GM18858 (cell line): Measurements from ENCODE around the gene PXDN.
A peak's percentile ranks its signal among the peaks of the same experiment; 100 is the strongest.
"Not testable (repeated sequence)": the region's sequence is repeated elsewhere in the genome, so short reads cannot be mapped to it uniquely, and the experiment has no call there.

Source experiments
- ATAC-seq: cut with Tn5 transposase; IDR thresholded peaks from one replicate; pipeline ENCODE4 v1.9.1; 2021; ENCODE audit not compliant: unreplicated experiment

The PXDN gene

GRCh38 chr2:1777781-1778180 is 33.5 kb upstream of the PXDN start:
- ATAC-seq: no peak

GRCh38 chr2:1777156-1777555 is 32.8 kb upstream of the PXDN start:
- ATAC-seq: no peak

- ATAC-seq: no peak
These were observed 31.3 kb upstream of the PXDN start for GRCh38 chr2:1775511-1776035.

DNA sequence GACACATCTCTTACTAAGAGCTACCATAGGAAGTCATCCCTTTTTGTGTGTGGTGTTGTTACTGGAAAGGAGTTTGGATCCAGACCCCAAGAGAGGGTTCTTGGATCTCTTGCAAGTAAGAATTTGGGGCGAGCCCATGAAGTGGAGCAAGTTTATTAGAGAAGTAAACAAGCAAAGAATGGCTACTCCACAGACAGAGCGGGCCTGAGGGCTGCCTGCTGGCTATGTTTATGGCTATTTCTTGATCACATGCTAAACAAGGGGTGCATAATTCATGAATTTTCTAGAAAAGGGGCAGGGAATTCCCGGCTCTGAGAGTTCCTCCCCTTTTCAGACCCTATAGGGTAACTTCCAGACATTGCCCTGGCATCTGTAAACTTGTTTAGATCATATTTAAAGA is 30.6 kb upstream of the PXDN start:
- no peak for ATAC-seq

DNA sequence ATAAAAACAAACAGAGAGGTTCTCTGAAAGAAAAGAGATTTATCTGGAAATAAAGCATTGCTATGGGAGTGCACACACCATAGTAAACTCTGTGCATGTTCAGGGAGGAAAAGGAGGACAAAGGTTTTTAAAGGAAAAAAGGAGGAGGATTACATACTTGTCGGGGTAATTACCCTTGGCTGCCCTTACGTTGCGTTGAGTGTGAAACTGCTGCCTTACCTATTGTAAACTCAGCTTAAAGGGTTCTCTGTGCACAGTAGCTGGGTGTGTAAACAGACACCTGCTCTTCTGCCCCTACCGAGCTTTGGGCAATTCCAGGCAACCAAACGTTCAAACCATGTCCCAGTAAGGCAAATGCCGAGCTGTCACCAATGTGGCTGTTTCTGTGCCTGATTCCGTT is 29.6 kb upstream of the PXDN start:
- ATAC-seq: no peak

DNA sequence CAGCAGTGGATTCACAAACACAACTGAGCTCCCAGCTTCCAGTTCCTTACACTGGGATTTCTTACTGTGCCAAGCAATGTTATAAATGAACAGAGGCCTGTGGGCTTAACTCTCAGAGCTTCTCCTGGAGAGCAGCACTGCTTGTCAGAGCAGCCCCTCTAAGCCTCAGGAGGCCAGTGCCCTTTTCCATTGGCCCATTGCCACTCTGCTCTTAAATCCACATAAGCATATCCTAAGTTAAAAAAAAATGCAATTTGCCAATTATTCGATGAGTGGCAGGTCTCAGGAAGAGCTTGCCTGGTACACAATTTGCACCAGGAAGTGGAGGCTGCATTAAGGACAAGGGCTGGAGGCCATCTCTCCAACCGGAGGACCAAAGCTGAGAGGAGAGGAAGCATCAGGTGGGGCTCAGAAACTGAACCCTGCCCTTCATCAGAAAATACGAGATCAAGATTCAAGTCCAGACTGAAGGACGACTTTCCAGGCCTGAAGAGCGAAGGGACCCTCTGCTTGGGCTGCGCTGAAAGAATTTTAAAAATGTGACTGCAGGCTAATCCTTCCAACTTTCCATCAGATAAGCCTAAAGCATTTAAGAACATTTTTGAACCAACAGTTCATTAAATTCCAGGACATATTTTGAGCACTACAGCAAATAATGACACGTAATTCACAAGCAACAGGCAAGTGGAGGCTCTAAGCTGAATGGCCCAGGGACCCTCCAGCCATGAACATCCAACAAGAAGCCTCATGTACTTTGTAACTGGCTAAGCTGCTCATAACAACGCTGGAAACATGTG is 28.4 kb upstream of the PXDN start:
- ATAC-seq: no peak

DNA sequence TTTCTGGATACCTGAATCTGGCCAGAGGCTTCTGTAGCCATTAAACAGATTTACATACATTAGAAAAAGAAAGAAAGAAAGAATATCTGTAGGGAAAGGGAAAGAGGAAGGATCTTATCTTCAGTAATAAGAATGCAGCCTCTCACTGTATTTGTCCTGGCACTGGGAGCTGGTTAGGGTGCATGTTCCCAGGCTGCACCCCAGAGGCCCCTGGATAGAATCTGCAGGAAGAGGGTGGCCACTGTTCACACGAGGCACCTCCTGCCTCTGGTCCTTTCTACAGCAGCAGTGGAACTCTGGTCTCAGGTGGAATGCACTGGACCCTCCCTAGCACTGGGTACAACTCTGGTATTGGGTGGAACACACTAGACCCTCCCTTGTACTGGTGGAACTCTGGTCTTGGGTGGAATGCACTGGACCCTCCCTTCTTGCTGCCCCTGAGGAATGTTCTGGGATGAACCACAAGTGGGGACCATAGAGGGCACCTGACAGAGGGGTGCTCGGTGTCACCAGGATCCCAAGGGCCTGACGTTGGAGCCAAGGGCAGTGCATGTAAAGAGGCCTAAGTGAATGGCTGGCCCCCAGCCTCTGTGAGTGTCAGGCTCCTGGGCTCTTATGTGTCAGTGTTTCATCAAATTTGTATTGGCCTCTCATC is 27.4 kb upstream of the PXDN start:
- ATAC-seq: no peak

DNA sequence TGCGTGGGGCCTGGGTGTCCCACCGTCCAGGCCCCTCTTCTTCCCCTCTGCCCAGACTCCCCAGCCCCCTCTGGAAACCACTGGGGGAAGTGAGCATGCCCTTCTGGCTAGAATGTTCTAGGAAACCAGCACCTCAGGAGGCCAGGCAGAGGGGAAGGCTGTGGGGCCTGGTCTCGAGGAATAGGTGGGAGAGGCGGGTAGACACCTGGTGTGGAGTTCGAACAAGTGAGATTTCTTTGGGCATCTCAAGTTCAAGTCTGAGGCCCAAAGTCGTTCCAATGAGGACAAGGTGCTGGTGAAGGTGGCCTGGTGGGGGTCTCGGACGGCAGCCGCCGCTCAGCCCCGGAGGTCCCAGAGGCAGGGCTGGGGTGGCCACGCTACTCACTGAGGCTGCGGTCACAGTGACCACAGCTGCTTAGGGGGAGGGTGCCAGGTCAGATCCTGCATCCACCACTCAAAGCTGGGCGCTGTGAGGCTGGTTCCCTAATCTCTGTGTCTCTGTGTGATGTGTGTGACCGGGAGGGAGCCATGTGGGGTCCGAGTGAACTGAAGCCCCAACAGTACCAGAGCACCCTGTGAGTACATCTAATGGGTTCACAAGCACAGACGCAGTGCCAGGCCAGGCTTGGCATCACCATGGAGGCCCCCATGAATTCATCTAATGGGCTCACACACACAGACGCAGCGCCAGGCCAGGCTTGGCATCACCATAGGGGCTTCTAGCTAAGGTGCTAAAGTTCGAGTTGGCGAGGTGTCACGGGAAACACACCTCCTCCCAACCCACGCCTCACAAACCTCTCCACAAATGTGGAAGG is 26.5 kb upstream of the PXDN start:
- no peak for ATAC-seq

DNA sequence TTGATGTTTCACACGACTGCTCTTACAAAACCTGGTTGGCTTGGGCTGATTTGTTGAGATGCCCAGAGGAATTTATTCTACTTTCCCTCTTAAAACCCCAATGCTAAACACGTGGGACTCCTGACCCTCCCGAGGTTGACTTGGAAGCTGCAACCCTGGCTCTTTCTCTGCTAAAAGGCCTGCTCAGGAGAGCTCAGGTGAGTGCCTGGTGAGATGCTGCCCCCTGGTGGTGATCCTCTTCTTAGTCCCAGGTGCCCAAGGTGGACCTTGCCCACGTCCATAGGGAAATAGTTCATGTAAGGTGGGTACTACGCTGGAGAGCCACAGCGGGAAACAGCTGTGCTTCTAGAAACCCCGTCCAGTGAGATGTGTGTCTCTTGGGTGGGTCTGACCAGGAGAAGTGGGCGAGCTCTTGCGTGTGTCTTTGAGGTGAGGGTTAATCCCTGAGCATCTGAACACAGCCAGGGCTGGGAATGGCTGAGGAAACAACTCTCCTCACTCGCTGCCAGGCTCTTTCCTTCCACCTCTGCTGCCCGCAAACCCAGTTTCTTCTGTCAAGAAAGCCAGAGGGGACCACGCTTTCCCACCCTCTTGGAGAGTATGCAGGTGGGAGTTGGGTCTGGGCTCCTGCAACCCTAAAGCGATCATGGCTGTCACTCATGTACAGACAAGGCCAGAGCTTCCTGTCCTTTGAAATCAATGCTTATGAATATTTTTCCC is 25.5 kb upstream of the PXDN start:
- ATAC-seq: peak; percentile 55

DNA sequence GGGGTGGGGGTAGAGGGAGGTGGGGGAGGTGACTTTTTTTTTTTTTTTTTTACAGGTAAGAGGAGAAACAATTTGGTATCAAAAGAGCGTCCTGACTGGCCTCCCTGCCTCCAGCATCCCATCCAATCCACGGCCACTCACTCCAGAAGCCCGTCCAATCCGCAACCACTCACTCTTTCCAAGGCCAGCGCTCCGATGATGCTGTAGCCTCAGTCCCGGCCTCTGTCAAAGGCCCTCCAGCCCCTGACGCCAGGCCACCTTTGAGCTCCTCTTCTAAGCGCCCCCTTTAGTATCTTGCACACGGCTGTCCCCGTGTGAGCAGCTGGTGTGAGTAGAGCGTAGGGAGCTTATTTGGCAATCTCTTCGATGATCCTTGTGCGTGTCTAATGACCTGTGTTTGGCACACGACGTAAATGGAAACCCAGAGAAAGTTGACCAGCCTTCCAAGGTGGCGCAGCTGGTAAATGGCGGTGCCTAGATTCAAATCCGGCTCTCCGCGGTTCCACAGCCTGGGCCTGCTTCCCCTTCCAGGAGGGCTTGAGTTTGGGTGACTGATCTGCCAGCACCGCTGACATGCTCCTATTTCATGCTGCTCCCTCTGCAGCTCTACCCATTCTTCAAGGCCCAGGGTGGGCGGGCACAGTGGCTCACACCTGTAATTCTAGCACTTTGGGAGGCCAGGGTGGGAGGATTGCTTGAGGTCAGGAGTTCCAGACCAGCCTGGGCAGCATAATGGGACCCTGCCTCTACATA is 23.8 kb upstream of the PXDN start:
- ATAC-seq: no peak

DNA sequence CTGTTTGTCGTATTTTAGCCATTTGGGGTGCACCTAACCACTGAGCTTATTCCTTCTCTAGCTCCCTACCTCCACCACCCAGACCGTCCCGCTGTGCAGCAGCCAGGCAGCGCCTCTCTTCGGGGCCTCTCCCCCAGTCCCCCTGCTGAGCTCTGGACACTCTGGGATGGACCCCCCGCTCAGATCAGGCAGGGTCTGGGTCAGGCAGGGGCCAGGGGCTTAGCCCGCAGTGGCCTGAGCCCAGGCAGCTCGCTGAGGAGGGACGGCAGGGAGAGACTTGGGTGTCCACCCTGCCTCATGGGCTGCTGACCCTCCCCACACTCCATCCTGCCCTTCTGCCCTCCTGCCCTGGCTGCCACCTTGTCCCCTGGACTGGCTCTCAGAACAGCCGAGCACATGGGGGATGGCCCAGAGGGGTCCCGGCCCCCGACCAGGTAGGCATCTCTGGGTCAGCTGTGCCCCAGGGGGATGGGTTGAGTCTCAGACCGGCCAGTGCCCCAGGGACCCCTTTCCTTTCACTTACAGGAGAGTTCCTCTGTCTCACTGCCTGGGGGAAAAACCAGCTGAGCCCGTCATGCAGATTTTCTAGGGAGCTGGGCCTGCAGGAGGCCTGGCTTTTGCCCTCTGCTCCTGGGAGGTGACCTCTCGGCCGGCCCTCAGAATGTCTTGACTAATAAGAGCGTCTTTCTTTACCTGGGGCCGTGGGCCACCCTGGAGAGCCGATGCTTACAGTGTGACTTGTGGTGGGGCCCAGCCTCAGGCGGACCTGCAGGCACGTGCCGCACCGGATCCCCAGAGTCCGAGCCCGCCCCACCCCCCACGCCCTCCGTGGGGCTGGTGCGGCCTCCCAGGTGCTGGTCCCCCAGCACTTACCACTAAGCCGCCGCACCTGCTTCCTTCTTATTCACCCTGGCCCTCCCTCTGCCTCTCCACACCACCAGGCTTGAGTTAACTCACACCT is 22.8 kb upstream of the PXDN start:
- ATAC-seq: no peak

DNA sequence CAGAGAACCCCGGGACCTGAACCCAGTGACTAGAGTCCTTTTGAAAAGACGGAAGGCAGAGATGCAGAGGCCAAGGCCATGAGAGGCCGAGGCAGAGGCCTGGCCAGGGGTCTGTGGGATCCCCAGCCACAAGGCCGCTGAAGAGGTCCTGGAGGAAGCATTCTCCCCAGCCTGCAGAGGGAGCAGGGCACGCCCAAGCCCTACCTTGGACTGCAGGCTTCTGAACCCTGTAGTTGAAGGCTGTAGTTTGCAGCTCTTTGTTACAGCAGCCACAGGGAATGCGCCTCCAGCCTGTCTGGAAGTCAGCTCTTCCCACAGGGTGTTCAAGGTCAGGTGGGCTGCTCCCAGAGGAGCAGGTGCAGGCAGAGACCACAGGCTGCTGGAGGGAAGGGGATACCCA is 22.1 kb upstream of the PXDN start:
- no peak for ATAC-seq

- ATAC-seq: not testable (repeated sequence)
These were observed 20.9 kb upstream of the PXDN start for GRCh38 chr2:1765201-1765600.

DNA sequence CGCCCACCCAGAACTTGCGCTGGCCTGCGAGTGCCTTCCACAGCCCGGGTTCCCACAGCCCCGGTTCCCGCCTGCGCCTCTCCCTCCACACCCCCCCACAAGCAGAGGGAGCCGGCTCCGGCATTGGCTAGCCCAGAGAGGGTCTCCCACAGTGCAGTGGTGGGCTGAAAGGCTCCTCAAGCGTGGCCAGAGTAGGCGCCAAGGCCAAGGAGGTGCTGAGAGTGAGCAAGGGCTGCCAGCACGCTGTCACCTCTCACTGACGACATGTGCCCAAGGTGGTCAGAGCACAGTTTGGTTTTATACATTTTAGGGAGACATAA is 15.3 kb upstream of the PXDN start:
- ATAC-seq: no peak

DNA sequence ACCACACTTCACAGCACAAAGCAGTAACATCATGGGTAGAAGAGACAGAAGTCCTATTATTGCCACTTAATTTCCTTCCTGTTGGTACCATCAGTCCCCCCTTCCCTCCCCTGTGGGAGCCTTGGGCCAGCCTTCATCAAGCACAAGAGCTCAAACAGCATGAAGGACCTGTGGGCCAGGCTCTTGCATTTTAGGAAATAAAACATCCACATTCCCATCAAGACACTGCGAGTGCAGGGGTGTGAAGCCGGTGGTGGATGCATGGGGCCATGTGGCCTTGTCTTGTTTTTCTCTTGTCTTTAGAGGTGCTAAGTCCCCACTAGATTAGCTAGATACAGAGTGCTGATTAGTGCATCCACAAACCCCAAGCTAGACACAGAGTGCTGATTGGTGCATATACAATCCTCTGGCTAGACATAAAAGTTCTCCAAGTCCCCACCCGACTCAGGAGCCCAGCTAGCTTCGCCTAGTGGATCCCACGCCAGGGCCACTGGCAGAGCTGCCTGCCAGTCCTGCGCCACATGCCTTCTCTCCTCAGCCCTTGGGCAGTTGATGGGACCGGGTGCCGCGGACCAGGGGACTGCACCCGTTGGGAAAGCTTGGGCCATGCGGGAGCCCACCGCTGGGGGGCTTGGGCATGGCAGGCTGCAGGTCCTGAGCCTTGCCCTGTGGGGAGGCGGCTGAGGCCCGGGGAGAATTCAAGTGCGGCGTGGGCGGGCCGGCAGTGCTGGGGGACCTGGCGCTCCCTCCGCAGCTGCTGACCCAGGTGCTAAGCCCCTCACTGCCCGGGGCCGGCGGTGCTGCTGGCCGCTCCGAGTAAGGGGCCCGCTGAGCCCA is 14.7 kb upstream of the PXDN start:
- ATAC-seq: no peak

DNA sequence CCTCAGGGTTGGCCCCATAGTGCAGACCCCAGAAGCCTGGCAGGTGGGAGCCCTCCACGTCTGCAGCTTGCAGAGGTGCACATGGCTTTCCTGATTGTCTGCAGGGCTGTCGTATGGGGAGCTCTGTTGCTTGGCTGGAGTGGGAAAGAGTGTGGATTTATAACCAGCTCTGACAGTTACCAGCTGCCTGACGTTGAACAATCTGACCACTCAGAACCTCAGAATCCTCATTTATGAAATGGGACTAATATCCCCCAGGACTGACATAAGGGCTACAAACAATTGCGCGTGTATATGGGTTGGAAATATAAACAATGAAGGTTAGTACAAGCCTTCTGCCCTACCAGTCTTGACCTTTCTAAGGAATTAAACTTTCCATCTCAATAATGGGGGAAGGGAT is 13.9 kb upstream of the PXDN start:
- no peak for ATAC-seq

GRCh38 chr2:1757567-1757966 is 13.3 kb upstream of the PXDN start:
- ATAC-seq: no peak

DNA sequence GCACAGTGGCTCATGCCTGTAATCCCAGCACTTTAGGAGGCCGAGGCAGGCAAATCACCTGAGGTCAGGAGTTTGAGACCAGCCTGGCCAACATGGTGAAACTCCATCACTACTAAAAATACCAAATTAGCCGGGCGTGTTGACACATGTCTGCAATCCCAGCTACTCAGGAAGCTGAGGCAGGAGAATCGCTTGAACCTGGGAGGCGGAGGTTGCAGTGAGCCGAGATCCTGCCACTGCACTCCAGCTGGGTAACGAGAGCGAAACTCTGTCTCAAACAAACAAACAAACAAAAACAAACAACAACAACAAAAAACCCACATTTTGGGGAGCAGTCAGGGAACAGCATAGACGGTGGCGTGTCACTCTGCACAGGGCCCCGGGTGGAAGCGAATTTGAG is 12.8 kb upstream of the PXDN start:
- ATAC-seq: not testable (repeated sequence)
